Measurements from ENCODE around the gene LIMS2.

DNA sequence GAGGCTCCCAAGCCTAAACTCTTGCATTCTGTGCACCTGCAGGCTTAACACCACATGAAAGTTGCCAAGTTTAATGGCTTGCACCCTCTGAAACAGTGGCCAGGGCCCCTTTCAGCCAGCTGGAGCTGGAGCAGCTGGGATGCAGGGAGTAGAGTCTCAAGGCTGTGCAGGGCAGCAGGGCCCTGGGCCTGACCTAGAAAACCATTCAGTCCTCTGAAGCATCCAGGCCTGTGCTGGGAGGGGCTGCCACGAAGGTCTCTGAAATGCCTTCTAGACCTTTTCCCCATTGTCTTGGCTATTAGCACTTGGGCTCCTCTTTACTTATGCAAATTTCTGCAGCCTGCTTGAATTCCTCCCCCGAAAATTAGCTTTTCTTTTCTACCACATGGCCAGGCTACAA is 15.4 kb upstream of the LIMS2 start:
- TF ChIP-seq, protein P1, sequence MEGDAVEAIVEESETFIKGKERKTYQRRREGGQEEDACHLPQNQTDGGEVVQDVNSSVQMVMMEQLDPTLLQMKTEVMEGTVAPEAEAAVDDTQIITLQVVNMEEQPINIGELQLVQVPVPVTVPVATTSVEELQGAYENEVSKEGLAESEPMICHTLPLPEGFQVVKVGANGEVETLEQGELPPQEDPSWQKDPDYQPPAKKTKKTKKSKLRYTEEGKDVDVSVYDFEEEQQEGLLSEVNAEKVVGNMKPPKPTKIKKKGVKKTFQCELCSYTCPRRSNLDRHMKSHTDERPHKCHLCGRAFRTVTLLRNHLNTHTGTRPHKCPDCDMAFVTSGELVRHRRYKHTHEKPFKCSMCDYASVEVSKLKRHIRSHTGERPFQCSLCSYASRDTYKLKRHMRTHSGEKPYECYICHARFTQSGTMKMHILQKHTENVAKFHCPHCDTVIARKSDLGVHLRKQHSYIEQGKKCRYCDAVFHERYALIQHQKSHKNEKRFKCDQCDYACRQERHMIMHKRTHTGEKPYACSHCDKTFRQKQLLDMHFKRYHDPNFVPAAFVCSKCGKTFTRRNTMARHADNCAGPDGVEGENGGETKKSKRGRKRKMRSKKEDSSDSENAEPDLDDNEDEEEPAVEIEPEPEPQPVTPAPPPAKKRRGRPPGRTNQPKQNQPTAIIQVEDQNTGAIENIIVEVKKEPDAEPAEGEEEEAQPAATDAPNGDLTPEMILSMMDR (IDR thresholded peaks at IDR 0.05 in 8 of 11, conservative IDR thresholded peaks at IDR 0.05 in 3 of 11), result no peak
- no peak for TF ChIP-seq POLR2AphosphoS5 (IDR thresholded peaks at IDR 0.05)

Measured in spleen (tissue), 7 donors.